ENCODE data around the gene EIF6.

DNA sequence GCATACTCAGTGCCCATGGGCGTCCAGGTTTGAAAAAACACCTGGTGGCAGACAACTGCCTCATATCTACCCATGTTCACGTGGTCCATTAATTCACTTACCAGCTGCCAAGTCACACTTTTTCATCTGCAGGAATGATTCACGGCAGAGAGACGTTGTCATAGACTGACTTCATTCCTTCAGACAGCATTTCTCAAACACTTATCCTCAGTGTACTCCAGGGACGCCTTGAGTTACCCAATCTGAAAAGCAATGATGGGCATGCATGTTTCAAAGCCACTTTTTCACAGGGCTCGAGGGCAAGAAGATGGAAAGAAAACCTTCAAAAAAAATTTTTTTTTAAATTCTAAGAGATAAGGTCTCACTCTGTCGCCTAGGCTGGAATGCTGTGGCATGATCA lies 12.7 kb downstream of the EIF6 start:
- TF ChIP-seq MAX (CRISPR knock-in tag; IDR thresholded peaks at IDR 0.05), result no peak
- TF ChIP-seq MAZ (CRISPR knock-in tag; conservative IDR thresholded peaks at IDR 0.05 in 1 of 2, IDR thresholded peaks at IDR 0.05 in 1 of 2), result no peak
- no peak for TF ChIP-seq FOSL1 (tag; conservative IDR thresholded peaks at IDR 0.05)
- TF ChIP-seq ZNF695 (CRISPR knock-in tag; IDR thresholded peaks at IDR 0.05), result no peak
- TF ChIP-seq CCAR2 (IDR thresholded peaks at IDR 0.05; ENCODE audit: low read depth, low read length), result no peak
- TF ChIP-seq TAF1 (IDR thresholded peaks at IDR 0.05; ENCODE audit: control insufficient read depth, extremely low read depth, insufficient read depth, low read length, severe bottlenecking), result no peak
- no peak for TF ChIP-seq ATF1 (CRISPR knock-in tag; IDR thresholded peaks at IDR 0.05)
- TF ChIP-seq ATF1 (tag; IDR thresholded peaks at IDR 0.05), result no peak
- no peak for TF ChIP-seq JUN (IDR thresholded peaks at IDR 0.05; ENCODE audit: borderline replicate concordance, low read depth, low read length)
- TF ChIP-seq JUN (CRISPR knock-in tag; IDR thresholded peaks at IDR 0.05; ENCODE audit: borderline replicate concordance), result no peak

Measured in K562 (cell line).